MM.1S (cell line): Measurements from ENCODE around the gene CRTC3.

Experiments
- DNase-seq: peaks from one replicate; pipeline ENCODE4 v3.0.0-alpha.2; 2015
- H2AFZ ChIP-seq: fragments of 300-600 bp; sonication (generic); 2 replicates; pipeline ENCODE4 v1.6.0; 2016; ENCODE audit warnings: antibody characterized with exemption, low read length
- H3F3A ChIP-seq: fragments of 300-600 bp; sonication (generic); 2 replicates; pipeline ENCODE4 v1.6.1; 2016; ENCODE audit warnings: mild to moderate bottlenecking, antibody characterized with exemption, low read length, moderate library complexity, mixed read lengths; ENCODE audit not compliant: insufficient read depth
- H3K27ac ChIP-seq: fragments of 300-600 bp; sonication (generic); 2 replicates; pipeline ENCODE4 v1.5.1; 2016; ENCODE audit warnings: mild to moderate bottlenecking, low read length
- H3K27me3 ChIP-seq: fragments of 300-600 bp; sonication (generic); replicated peaks from 2 replicates; pipeline ENCODE4 v1.6.0; 2016; ENCODE audit warnings: low read length; ENCODE audit not compliant: insufficient read depth
- H3K36me3 ChIP-seq: fragments of 300-600 bp; sonication (generic); replicated peaks from 2 replicates; pipeline ENCODE4 v1.6.1; 2016; ENCODE audit warnings: mild to moderate bottlenecking, low read length, mixed read lengths; ENCODE audit not compliant: insufficient read depth
- H3K4me1 ChIP-seq: fragments of 300-600 bp; sonication (generic); 2 replicates; pipeline ENCODE4 v1.6.1; 2016; ENCODE audit warnings: low read length, mixed read lengths
- H3K4me2 ChIP-seq: fragments of 300-600 bp; sonication (generic); 2 replicates; pipeline ENCODE4 v1.6.0; 2016; ENCODE audit warnings: low read depth, low read length
- H3K4me3 ChIP-seq: fragments of 300-600 bp; sonication (generic); 2 replicates; pipeline ENCODE4 v1.5.1; 2016; ENCODE audit warnings: low read length, mixed read lengths
- H3K79me2 ChIP-seq: fragments of 300-600 bp; sonication (generic); 2 replicates; pipeline ENCODE4 v1.6.1; 2016; ENCODE audit warnings: mixed run types, low read length, mixed read lengths
- H3K9ac ChIP-seq: fragments of 300-600 bp; sonication (generic); 2 replicates; pipeline ENCODE4 v1.6.1; 2016; ENCODE audit warnings: low read length, mixed read lengths
- H3K9me2 ChIP-seq: fragments of 300-600 bp; sonication (generic); replicated peaks from 2 replicates; pipeline ENCODE4 v1.6.1; 2016; ENCODE audit warnings: mild to moderate bottlenecking, low read length, mixed read lengths; ENCODE audit not compliant: insufficient read depth
- H3K9me3 ChIP-seq: fragments of 300-600 bp; sonication (generic); replicated peaks from 2 replicates; pipeline ENCODE4 v1.6.1; 2016; ENCODE audit warnings: mild to moderate bottlenecking, low read length, mixed read lengths; ENCODE audit not compliant: insufficient read depth
- H4K20me1 ChIP-seq: fragments of 300-600 bp; sonication (generic); 2 replicates; pipeline ENCODE4 v1.6.1; 2016; ENCODE audit warnings: mild to moderate bottlenecking, low read length, moderate library complexity, mixed read lengths; ENCODE audit not compliant: insufficient read depth
- EZH2 ChIP-seq: fragments of 300-600 bp; sonication (generic); optimal IDR thresholded peaks from 2 replicates; pipeline ENCODE3; 2017; ENCODE audit warnings: low read depth, mild to moderate bottlenecking, antibody characterized with exemption, low read length, mixed read lengths
- EZH2phosphoT487 ChIP-seq: fragments of 300-600 bp; sonication (generic); IDR thresholded peaks from 2 replicates; pipeline ENCODE4 v1.6.1; 2018; ENCODE audit warnings: antibody characterized with exemption, low read length
- TF ChIP-seq, protein P1 (sequence below): fragments of 300-600 bp; sonication (generic); IDR thresholded peaks from 2 replicates; pipeline ENCODE4 v1.5.1; 2016; ENCODE audit warnings: antibody characterized with exemption, low read length, mixed read lengths

Gene CRTC3

DNA sequence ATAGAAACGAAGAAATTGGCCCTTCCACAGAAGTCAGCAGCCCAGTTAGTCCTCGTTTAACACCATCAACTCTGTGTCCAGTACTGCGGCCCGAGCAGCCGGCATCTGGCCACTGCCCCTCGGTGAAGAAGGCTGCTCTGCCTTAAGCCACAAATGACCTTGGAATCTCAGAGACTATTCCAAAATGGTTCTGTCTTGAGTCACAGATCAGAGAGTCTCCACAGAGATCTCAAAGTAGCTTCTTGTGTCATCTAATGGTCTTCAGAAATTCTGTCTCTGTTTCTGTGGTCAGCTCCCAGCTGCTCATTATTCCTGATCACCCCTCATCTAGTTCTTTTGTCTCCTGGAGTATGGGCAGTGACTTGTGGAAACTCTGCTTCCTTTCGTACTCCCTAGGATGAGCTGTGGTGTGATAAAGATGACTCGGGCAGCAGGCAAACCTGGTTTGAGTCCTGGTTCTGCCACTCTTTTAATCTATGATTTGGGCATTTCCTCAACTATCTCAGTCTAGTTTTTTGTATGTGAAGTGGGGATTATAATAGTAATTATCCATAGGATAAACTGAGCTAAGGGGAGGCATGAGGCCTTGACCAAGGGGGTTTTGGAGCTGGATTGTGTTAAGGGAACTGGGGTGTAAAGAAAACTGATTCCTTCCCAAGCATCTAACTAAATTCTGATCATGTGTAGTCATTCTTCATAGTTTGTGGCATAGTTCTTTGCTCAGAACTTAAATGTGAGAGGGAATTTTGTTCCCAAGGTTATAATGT lies 22.6 kb downstream of the CRTC3 start:
- Histone ChIP-seq H2AFZ (no peak overlapping the region), H3K9ac (no peak overlapping the region), H3K36me3 (no peaks in the 10 kb centered on the region), H3K27ac (no peak overlapping the region), H3K79me2 (no peaks in the 10 kb centered on the region), H3K27me3 (no peaks in the 10 kb centered on the region), H4K20me1 (no peaks in the 10 kb centered on the region), H3K4me1 (peaks cover 3% of the 10 kb centered on the region; the same call in 1 of the 2 replicates), H3F3A (no peaks in the 10 kb centered on the region), H3K9me2 (no peaks in the 10 kb centered on the region), H3K4me3 (no peak overlapping the region), H3K9me3 (no peaks in the 10 kb centered on the region), H3K4me2 (no peak overlapping the region)
- TF ChIP-seq, protein P1, sequence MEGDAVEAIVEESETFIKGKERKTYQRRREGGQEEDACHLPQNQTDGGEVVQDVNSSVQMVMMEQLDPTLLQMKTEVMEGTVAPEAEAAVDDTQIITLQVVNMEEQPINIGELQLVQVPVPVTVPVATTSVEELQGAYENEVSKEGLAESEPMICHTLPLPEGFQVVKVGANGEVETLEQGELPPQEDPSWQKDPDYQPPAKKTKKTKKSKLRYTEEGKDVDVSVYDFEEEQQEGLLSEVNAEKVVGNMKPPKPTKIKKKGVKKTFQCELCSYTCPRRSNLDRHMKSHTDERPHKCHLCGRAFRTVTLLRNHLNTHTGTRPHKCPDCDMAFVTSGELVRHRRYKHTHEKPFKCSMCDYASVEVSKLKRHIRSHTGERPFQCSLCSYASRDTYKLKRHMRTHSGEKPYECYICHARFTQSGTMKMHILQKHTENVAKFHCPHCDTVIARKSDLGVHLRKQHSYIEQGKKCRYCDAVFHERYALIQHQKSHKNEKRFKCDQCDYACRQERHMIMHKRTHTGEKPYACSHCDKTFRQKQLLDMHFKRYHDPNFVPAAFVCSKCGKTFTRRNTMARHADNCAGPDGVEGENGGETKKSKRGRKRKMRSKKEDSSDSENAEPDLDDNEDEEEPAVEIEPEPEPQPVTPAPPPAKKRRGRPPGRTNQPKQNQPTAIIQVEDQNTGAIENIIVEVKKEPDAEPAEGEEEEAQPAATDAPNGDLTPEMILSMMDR, result no peak
- no peak for TF ChIP-seq EZH2
- TF ChIP-seq EZH2phosphoT487, result no peak
- no peak for DNase-seq

DNA sequence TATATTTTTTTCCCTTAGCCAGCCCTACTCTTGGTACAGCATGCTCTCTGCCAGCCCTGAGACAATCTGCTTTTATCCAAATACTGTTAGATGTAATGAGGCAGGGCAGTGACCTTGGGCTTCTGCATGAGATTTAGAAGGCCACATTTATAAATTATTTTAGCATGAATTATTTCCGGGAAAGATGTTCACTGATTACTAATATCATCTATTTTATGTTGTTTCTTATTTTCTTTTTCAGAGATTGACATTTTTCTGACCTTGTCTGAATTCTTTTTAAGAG lies 23.1 kb downstream of the CRTC3 start:
- no peaks in the 10 kb centered on the region for H3K9me3 ChIP-seq
- no peak for TF ChIP-seq EZH2
- TF ChIP-seq, protein P1, result no peak
- no peak for TF ChIP-seq EZH2phosphoT487
- no peak for DNase-seq
- H3K4me2 ChIP-seq, result no peak overlapping the region
- no peak overlapping the region for H3K9ac ChIP-seq
- no peaks in the 10 kb centered on the region for H3K36me3 ChIP-seq
- no peaks in the 10 kb centered on the region for H3F3A ChIP-seq
- no peak overlapping the region for H2AFZ ChIP-seq
- H4K20me1 ChIP-seq, result no peaks in the 10 kb centered on the region
- no peaks in the 10 kb centered on the region for H3K9me2 ChIP-seq
- H3K4me3 ChIP-seq, result no peak overlapping the region
- no peaks in the 10 kb centered on the region for H3K27me3 ChIP-seq
- no peaks in the 10 kb centered on the region for H3K79me2 ChIP-seq
- H3K27ac ChIP-seq, result no peak overlapping the region
- H3K4me1 ChIP-seq, result peaks cover 3% of the 10 kb centered on the region; the same call in 1 of the 2 replicates

DNA sequence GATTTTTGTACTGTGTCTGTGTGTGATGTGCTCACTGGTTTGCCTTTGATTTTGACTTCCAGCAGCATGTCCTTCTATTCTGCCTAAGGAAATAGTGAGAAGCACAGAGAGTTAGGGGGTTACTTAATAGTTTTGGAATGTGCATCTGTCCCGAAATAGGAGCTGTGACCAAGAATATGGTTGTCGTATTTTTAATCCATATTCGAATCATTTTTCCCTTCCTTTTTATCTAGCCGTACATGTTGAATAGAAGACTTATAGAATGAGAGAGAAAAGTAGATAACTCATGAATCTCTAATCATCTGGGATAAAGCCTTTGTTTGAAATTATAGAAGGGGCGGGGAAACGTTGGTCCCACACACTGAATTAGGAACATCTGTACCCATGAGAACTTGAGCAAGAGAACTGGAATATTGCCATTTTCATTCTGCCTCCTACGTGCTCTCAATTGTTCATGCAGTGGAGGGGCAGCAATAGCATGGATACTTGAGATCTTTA lies 23.6 kb downstream of the CRTC3 start:
- no peak overlapping the region for H2AFZ ChIP-seq
- no peaks in the 10 kb centered on the region for H4K20me1 ChIP-seq
- no peak for DNase-seq
- H3K4me1 ChIP-seq, result peaks cover 3% of the 10 kb centered on the region; the same call in 1 of the 2 replicates
- H3K9me3 ChIP-seq, result no peaks in the 10 kb centered on the region
- no peaks in the 10 kb centered on the region for H3K27me3 ChIP-seq
- no peaks in the 10 kb centered on the region for H3K9me2 ChIP-seq
- H3K9ac ChIP-seq, result no peak overlapping the region
- no peak overlapping the region for H3K27ac ChIP-seq
- H3K79me2 ChIP-seq, result no peaks in the 10 kb centered on the region
- no peaks in the 10 kb centered on the region for H3K36me3 ChIP-seq
- no peak overlapping the region for H3K4me2 ChIP-seq
- no peak for TF ChIP-seq EZH2phosphoT487
- TF ChIP-seq, protein P1, result no peak
- TF ChIP-seq EZH2, result no peak
- no peak overlapping the region for H3K4me3 ChIP-seq
- H3F3A ChIP-seq, result no peaks in the 10 kb centered on the region
